ENCODE data around the gene CHCHD3.
"Not testable (repeated sequence)": the region's sequence is repeated elsewhere in the genome, so short reads cannot be mapped to it uniquely, and the experiment has no call there.

The CHCHD3 gene

DNA sequence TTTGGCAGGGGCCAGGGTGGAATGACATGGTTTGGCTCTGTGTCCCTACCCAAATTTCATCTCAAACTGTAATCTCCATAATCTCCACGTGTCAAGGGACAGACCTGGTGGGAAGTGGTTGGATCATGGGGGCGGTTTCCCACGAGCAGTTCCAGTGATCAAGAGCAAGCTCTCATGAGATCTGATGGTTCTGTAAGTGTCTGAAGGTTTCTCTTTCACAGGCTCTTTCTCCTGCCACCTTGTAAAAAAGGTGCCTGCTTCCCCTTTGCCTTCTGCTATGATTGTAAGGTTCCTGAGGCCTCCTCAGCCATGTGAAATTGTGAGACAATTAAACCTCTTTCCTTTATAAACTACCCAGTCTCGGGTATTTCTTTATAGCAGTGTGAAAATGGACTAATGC is 188.3 kb downstream of the CHCHD3 start:
- TF ChIP-seq, protein P1, sequence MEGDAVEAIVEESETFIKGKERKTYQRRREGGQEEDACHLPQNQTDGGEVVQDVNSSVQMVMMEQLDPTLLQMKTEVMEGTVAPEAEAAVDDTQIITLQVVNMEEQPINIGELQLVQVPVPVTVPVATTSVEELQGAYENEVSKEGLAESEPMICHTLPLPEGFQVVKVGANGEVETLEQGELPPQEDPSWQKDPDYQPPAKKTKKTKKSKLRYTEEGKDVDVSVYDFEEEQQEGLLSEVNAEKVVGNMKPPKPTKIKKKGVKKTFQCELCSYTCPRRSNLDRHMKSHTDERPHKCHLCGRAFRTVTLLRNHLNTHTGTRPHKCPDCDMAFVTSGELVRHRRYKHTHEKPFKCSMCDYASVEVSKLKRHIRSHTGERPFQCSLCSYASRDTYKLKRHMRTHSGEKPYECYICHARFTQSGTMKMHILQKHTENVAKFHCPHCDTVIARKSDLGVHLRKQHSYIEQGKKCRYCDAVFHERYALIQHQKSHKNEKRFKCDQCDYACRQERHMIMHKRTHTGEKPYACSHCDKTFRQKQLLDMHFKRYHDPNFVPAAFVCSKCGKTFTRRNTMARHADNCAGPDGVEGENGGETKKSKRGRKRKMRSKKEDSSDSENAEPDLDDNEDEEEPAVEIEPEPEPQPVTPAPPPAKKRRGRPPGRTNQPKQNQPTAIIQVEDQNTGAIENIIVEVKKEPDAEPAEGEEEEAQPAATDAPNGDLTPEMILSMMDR (IDR thresholded peaks at IDR 0.05) = no peak
- no peak for TF ChIP-seq ZFX (IDR thresholded peaks at IDR 0.05; ENCODE audit: borderline replicate concordance)
- H3K27ac ChIP-seq = no peak overlapping the region

DNA sequence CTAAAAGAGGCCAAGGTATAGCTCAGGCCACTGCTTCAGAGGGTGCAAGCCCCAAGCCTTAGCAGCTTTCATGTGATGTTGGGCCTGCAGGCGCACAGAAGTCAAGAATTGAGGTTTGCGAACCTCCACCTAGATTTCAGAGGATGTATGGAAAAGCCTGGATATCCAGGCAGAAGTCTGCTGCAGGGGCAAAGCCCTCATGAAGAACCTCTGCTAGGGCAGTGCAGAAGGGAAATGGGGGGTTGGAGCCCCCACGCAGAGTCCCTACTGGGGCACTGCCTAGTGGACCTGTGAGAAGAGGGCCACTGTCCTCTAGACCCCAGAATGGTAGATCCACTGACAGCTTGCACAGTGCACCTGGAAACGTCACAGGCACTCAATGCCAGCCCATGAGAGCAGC is 189.1 kb downstream of the CHCHD3 start:
- H3K27ac ChIP-seq = not testable (repeated sequence)

DNA sequence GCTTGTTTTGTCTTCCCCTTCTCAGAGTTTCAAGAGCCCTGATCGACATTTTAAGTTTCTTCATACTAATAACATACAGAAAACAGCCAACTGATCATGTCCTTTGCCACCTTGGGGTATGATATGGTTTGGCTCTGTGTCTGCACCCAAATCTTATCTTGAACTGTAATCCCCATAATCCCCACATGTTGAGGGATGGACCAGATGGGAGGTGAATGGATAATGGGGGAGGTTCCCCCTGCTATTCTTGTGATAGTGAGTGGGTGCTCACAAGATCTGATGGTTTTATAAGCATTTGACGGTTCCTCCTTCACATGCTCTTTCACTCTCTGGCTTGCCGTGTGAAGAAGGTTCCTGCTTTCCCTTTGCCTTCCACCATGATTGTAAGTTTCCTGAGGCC is 190.3 kb downstream of the CHCHD3 start:
- H3K27ac ChIP-seq = no peak overlapping the region
- TF ChIP-seq ZFX (IDR thresholded peaks at IDR 0.05; ENCODE audit: borderline replicate concordance) = no peak
- TF ChIP-seq, protein P1 (IDR thresholded peaks at IDR 0.05) = no peak

DNA sequence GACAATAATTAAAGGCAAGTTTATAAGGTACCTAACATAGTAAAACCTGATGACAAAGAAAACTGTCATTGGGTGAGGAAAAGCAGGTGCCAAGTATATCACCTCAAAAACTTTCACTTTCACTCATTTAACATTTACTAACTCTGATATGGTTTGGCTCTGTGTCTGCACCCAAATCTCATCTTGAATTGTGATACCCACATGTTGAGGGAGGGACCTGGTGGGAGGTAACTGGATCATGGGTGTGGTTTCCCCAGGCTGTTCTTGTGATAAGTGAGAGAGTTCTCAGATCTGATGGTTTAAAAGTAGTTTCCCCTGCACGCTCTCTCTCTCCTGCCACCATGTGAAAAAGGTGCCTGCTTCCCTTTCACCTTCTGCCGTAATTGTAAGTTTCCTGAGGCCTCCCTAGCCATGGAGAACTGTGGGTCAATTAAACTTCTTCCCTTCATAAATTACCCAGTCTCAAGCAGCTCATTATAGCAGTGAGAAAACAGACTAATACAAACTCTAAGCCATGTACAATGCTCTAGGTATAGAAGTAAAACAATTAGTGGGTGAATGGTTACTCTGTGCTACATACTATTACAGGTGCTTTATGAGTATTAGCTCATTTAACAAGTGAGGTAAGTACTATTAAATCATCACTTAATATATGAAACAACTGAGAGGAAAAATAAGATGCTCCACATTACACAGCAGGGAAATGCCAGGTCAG is 199.0 kb downstream of the CHCHD3 start:
- TF ChIP-seq, protein P1 (IDR thresholded peaks at IDR 0.05) = no peak
- TF ChIP-seq ZFX (IDR thresholded peaks at IDR 0.05; ENCODE audit: borderline replicate concordance) = no peak
- H3K27ac ChIP-seq = no peak overlapping the region

GRCh38 chr7:132881317-132881716 is 200.6 kb downstream of the CHCHD3 start:
- TF ChIP-seq ZFX (IDR thresholded peaks at IDR 0.05; ENCODE audit: borderline replicate concordance) = no peak
- TF ChIP-seq, protein P1 (IDR thresholded peaks at IDR 0.05) = no peak
- no peak overlapping the region for H3K27ac ChIP-seq

DNA sequence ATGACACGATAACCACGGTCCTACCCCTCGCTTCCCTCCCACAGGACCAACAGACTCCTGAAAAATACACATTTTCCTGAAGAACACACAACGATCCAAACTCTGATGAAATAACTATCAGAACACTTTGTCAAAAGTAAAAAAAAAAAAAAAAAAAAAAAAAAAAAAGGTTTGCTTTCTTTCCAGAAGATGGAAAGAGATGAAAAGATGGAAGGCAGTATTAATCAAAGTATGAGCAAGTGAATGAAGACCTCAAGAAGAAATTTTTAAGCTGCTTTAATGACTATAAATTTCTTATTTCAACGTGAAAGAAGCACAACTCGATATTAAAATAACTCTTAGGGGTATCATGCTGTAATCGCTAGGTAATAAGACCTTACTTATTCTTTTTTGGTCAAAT is 202.3 kb downstream of the CHCHD3 start:
- TF ChIP-seq ZFX (IDR thresholded peaks at IDR 0.05; ENCODE audit: borderline replicate concordance) = no peak
- TF ChIP-seq, protein P1 (IDR thresholded peaks at IDR 0.05) = no peak
- H3K27ac ChIP-seq = no peak overlapping the region

GRCh38 chr7:132878204-132878919 is 203.5 kb downstream of the CHCHD3 start:
- H3K27ac ChIP-seq = no peak overlapping the region
- TF ChIP-seq, protein P1 (IDR thresholded peaks at IDR 0.05) = no peak
- TF ChIP-seq ZFX (IDR thresholded peaks at IDR 0.05; ENCODE audit: borderline replicate concordance) = no peak

Data from 22Rv1 (cell line).